Right atrium auricular region (tissue), 2 donors: ENCODE measurements around the gene BCAN. TPM values are rescaled to one million over a fixed set of nuclear protein-coding genes. Genes with fewer than 3 reads are reported as not detected.
A peak's percentile ranks its signal among the peaks of the same experiment; 100 is the strongest.
"Not testable (repeated sequence)": the region's sequence is repeated elsewhere in the genome, so short reads cannot be mapped to it uniquely, and the experiment has no call there.

Experiments
- DNase-seq: peaks from one replicate; pipeline ENCODE4 v3.0.0-alpha.2; 2019; ENCODE audit warnings: low spot score
- H3K27ac ChIP-seq, 2 donors: fragments of 200-600 bp; sonication (generic); 1 replicate in 1 of 2; 2 replicates in 1 of 2; pipeline ENCODE4 v1.5.1; 2016 to 2019
- H3K27me3 ChIP-seq, 2 donors: fragments of 200-600 bp; sonication (generic); one replicate each; pipeline versions ENCODE4 v1.5.1 to v1.6.0; 2017 to 2019
- H3K36me3 ChIP-seq: fragments of 200-600 bp; sonication (generic); one replicate; pipeline ENCODE4 v1.5.1; 2016
- H3K4me1 ChIP-seq, 2 donors: fragments of 200-600 bp; sonication (generic); one replicate each; pipeline versions ENCODE4 v1.5.1 to v1.6.0; 2017 to 2019
- H3K4me3 ChIP-seq, 2 donors: fragments of 200-600 bp; sonication (generic); 1 replicate in 1 of 2; 2 replicates in 1 of 2; pipeline ENCODE4 v1.5.1; 2017 to 2019; ENCODE audit warnings: mild to moderate bottlenecking in 1 of 2, moderate library complexity in 1 of 2
- H3K9me3 ChIP-seq, 2 donors: fragments of 200-600 bp; sonication (generic); one replicate each; pipeline ENCODE4 v1.5.1; 2019
- CTCF ChIP-seq, 2 donors: fragments of 200-600 bp; sonication (generic); IDR thresholded peaks; one replicate each; pipeline ENCODE4 v1.5.1; 2019; ENCODE audit warnings: antibody characterized with exemption in 2 of 2
- total RNA-seq, 2 donors: library from RNA; depleted of rRNA; stranded (reverse); fragments of >200 nt; gene quantifications; one replicate each; pipeline ENCODE4 v1.1.0, GENCODE V29; 2016

BCAN gene
- total RNA-seq, 2 donors from 2014 or later, result not detected

- H3K36me3 ChIP-seq, result no peaks in the 10 kb centered on the region
- peak in 1 of 2 donors; percentile 11 for TF ChIP-seq CTCF (IDR thresholded peaks at IDR 0.05)
- no peaks in the 10 kb centered on the region for H3K9me3 ChIP-seq
- no peaks in the 10 kb centered on the region for H3K27me3 ChIP-seq
- peak within 1 kb of the TSS; percentile 75 to 76 for H3K27ac ChIP-seq
- DNase-seq, result peak; percentile 91
- H3K4me3 ChIP-seq, result peak within 1 kb of the TSS; percentile 59 to 64
- peaks cover 0 to 17% of the 10 kb centered on the region in 2 donors for H3K4me1 ChIP-seq
Measured at GRCh38 chr1:156601122-156601830, 40.6 kb upstream of the BCAN start, which contains the start of gene GPATCH4. GPATCH4 (minus strand) TSS chr1:156601479.

DNA sequence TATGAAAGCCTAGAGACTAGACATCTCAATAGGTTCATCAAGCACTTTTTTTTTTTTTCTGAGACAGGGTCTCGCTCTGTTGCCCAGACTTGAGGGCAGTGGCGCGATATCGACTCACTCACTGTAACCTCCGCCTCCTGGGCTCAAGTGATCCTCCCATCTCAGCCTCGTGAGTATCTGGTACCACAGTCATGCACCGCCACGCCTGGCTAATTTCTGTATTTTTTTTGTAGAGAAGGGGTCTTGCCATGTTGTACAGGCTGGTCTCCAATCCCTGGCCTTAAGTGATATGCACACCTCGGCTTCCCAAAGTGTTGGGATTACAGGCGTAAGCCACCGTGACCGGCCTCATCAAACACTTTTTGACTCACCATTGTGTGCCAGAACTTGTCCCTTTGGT lies 40.0 kb upstream of the BCAN start:
- no peak for TF ChIP-seq CTCF (IDR thresholded peaks at IDR 0.05)
- Histone ChIP-seq H3K4me1 (peaks cover 0 to 17% of the 10 kb centered on the region in 2 donors), H3K27ac (peak overlapping the region; percentile 75 to 76), H3K9me3 (no peaks in the 10 kb centered on the region), H3K36me3 (no peaks in the 10 kb centered on the region), H3K27me3 (no peaks in the 10 kb centered on the region), H3K4me3 (peak overlapping the region; percentile 59 to 64)
- no peak for DNase-seq

GRCh38 chr1:156602557-156602993 lies 39.3 kb upstream of the BCAN start:
- H3K27ac ChIP-seq, result no peak overlapping the region
- H3K36me3 ChIP-seq, result no peaks in the 10 kb centered on the region
- H3K4me1 ChIP-seq, result peaks cover 0 to 17% of the 10 kb centered on the region in 2 donors
- H3K4me3 ChIP-seq, result no peak overlapping the region
- no peak for DNase-seq
- no peaks in the 10 kb centered on the region for H3K9me3 ChIP-seq
- no peaks in the 10 kb centered on the region for H3K27me3 ChIP-seq
- peak in 1 of 2 donors; percentile 42 for TF ChIP-seq CTCF (IDR thresholded peaks at IDR 0.05)

DNA sequence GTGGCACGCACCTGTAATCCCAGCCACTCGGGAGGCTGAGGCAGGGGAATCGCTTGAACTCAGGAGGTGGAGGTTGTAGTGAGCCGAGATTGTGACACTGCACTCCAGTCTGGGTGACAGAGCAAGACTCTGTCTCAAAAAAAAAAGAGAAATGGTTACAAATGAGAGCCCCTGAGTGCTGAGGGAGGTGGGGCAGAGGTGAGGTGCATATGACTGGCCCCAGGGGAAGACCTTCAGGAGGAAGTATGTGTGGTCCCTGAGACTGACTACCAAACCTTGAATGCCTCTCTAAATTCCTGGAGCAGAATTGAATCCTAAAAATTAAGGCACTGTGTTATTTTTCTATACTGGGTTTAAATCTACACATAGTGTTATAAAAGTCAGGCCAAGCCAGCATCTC lies 34.6 kb upstream of the BCAN start:
- H3K4me1 ChIP-seq, H3K36me3 ChIP-seq, H3K27me3 ChIP-seq, H3K4me3 ChIP-seq, H3K9me3 ChIP-seq, H3K27ac ChIP-seq, DNase-seq: not testable (repeated sequence)

DNA sequence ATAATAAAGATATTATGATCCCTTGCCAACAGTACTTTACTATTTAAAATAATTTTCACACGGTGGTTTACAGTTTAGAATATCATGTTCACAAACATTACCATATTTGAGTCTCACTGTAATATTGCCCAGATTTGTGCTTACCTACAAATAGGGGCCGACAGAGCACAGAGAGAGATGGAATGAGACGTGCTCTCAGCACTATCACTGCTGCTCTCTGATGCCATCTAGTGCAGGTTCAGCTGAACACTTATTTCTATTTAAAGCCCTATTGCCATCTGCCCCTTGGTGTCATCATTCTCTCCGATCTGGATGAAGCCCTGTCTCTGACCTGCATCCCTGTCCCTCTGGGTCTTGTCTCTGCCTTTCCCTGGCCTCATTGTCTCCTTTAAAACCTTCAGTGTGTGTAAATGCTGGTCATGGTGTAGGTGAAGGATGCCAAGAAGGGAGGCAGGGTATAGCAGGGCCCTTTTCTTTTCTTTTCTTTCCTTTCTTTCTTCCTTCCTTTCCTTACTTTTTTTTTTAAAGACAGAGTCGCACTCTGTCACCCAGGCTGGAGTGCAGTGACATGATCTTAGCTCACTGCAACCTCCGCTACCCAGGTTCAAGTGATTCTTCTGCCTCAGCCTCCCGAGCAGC lies 33.8 kb upstream of the BCAN start:
- Histone ChIP-seq H3K4me3 (no peak overlapping the region), H3K27ac (no peak overlapping the region), H3K9me3 (no peaks in the 10 kb centered on the region), H3K4me1 (peaks cover 0 to 4% of the 10 kb centered on the region in 2 donors), H3K27me3 (no peaks in the 10 kb centered on the region), H3K36me3 (no peaks in the 10 kb centered on the region)
- TF ChIP-seq CTCF (IDR thresholded peaks at IDR 0.05), result peak; percentile 58 to 78
- DNase-seq, result no peak

GRCh38 chr1:156608981-156609380 lies 32.9 kb upstream of the BCAN start:
- H3K36me3 ChIP-seq, result no peaks in the 10 kb centered on the region
- no peak for DNase-seq
- H3K4me3 ChIP-seq, result no peak overlapping the region
- peaks cover 0 to 4% of the 10 kb centered on the region in 2 donors for H3K4me1 ChIP-seq
- H3K27ac ChIP-seq, result no peak overlapping the region
- no peaks in the 10 kb centered on the region for H3K27me3 ChIP-seq
- TF ChIP-seq CTCF (IDR thresholded peaks at IDR 0.05), result peak in 1 of 2 donors; percentile 43
- H3K9me3 ChIP-seq, result no peaks in the 10 kb centered on the region

DNA sequence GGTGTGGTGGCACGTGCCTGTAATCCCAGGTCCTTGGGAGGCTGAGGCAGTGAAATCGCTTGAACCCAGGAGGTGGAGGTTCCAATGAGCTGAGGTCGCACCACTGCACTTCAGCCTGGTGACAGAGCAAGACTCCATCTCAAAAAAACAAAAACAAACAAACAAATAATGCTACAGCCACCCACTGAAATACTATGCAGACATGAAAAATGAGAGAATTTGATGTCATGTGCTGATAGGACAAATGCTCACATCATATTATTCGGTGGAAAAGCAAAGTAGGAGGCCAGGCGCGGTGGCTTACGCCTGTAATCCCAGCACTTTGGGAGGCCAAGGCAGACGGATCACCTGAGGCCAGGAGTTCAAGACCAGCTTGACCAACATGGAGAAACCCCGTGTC lies 31.8 kb upstream of the BCAN start:
- not testable (repeated sequence) for H3K9me3 ChIP-seq, DNase-seq

More for the DNA sequence above, 31.8 kb upstream of the BCAN start:
- not testable (repeated sequence) for H3K27ac ChIP-seq, H3K4me3 ChIP-seq, H3K4me1 ChIP-seq, H3K27me3 ChIP-seq, H3K36me3 ChIP-seq
